OCI-LY7 (cell line): ENCODE measurements around the gene FOXK1.

Source experiments
- CTCF ChIP-seq: fragments of 200-600 bp; sonication (generic); conservative IDR thresholded peaks from 2 replicates; pipeline ENCODE4 v1.5.1; 2014; ENCODE audit warnings: mild to moderate bottlenecking, antibody characterized with exemption, low read length, moderate library complexity, mixed read lengths
- EZH2phosphoT487 ChIP-seq: fragments of 200-600 bp; sonication (generic); IDR thresholded peaks from 2 replicates; pipeline ENCODE4 v1.6.1; 2018; ENCODE audit warnings: low read depth, borderline replicate concordance, mild to moderate bottlenecking, mixed run types, antibody characterized with exemption, low read length, moderate library complexity, mixed read lengths

- TF ChIP-seq CTCF (no peak), EZH2phosphoT487 (no peak)
Observed at GRCh38 chr7:4675771-4676367, 6.2 kb upstream of the FOXK1 start.
